GM19239 (cell line): ENCODE data around the gene PKP2.
"Not testable (repeated sequence)": the region's sequence is repeated elsewhere in the genome, so short reads cannot be mapped to it uniquely, and the experiment has no call there.

Experiments
- DNase-seq: peaks from one replicate; pipeline ENCODE4 v3.0.0; 2011; ENCODE audit warnings: low spot score; ENCODE audit not compliant: insufficient read length
- FAIRE-seq: peaks from 2 replicates; lab custom pipeline; 2011; peaks lifted over from hg19 to GRCh38; lab: Jason Lieb, UNC

The PKP2 gene

GRCh38 chr12:32872416-32872815, 24.2 kb downstream of the PKP2 start:
- FAIRE-seq: not testable (repeated sequence)

GRCh38 chr12:32870716-32871115, 25.9 kb downstream of the PKP2 start:
- DNase-seq (no peak), FAIRE-seq (no peak)

More at GRCh38 chr12:32872416-32872815, 24.2 kb downstream of the PKP2 start:
- not testable (repeated sequence) for DNase-seq

- FAIRE-seq (no peak), DNase-seq (no peak)
Observed at GRCh38 chr12:32868885-32869284, 27.7 kb downstream of the PKP2 start.

DNA sequence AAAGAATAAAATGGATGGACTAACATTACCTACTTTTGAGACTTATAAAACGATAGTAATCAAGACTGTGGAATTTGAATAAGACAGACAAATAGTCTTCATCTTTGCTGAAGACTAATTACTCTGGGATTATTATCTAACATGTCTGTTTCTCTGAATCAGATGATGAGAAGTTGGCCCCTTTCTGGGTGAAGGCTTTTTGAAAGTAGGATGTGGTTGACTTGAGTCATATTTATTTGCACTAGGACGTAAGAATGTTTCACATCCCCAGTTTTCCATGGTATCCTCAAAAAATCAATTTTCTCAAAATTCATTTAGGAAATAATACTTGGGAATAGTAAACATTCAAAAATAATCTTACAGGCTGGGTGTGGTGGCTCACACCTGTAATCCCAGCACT, 31.8 kb downstream of the PKP2 start:
- no peak for DNase-seq
- FAIRE-seq: no peak

GRCh38 chr12:32863128-32863527, 33.4 kb downstream of the PKP2 start:
- no peak for DNase-seq
- FAIRE-seq: no peak

GRCh38 chr12:32861658-32862057, 34.9 kb downstream of the PKP2 start:
- not testable (repeated sequence) for FAIRE-seq

DNA sequence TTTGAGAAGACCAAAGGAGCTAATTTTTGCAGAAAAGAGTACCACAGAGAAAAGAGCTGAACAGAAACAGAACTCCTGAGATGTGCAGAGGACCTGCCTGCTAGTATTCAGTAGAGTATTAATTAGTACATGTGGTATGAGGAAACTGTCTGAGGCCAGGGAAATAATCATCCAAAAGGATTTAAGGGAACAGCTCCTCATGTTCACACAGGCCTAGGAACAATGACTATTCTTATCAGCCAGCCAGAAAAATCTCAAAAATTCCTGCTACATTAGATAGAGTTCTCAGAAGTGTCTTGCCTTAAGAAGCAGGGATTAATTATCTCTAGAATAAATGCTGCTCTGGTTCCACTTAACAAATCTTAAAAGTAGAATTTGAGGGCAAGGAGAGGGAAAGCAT, 36.4 kb downstream of the PKP2 start:
- DNase-seq: no peak
- FAIRE-seq: no peak

More at GRCh38 chr12:32861658-32862057, 34.9 kb downstream of the PKP2 start:
- DNase-seq: not testable (repeated sequence)

GRCh38 chr12:32859389-32859788, 37.2 kb downstream of the PKP2 start:
- DNase-seq (no peak), FAIRE-seq (no peak)

GRCh38 chr12:32854716-32855115, 41.9 kb downstream of the PKP2 start:
- no peak for FAIRE-seq

DNA sequence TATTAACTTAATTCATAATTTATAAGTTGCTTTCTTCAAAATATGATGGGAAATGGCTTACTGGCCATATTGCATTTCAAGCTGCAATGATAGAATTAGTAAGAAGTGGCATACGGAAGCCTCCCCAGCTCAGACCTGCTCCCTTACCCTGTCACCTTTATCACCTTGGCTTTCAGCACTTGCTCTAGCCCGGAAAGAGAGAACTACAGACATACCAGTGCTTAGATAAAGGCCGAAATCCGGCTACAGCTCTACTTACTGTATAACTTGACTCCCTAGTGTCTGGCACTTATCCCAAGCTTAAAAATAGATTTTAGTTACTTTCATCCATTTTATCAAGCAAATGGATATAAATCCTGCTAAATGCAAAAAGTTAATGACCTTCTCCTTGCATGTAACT, 42.5 kb downstream of the PKP2 start:
- DNase-seq (no peak), FAIRE-seq (no peak)

More at GRCh38 chr12:32854716-32855115, 41.9 kb downstream of the PKP2 start:
- no peak for DNase-seq

- FAIRE-seq (no peak), DNase-seq (no peak)
Observed at GRCh38 chr12:32847287-32847686, 49.3 kb downstream of the PKP2 start.

- DNase-seq: no peak
- no peak for FAIRE-seq
Observed at GRCh38 chr12:32846053-32846452, 50.5 kb downstream of the PKP2 start.

- FAIRE-seq: no peak
Observed at GRCh38 chr12:32843528-32844095, 53.0 kb downstream of the PKP2 start.

DNA sequence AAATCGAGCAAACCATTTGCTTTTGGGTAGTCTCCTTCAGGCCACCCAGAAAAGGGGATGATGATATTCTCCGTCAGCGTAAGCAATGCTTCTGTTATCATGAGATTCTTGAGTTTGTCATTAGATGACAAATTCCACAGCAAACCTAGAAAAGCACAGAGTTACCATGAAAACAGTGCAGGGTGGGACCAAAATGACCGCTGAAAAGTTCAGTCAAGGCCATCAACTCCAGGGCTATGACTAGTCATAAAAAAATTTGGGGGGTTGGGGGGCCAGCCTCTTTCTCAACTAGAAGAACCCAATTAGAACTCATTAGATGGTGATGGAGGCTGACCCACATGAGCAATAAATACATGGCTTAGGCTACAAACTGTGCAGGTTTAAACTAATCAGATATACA, 55.5 kb downstream of the PKP2 start:
- FAIRE-seq (no peak), DNase-seq (no peak)

More at GRCh38 chr12:32843528-32844095, 53.0 kb downstream of the PKP2 start:
- no peak for DNase-seq

- FAIRE-seq (no peak), DNase-seq (no peak)
Observed at GRCh38 chr12:32839828-32840227, 56.7 kb downstream of the PKP2 start.

GRCh38 chr12:32837974-32838373, 58.6 kb downstream of the PKP2 start:
- no peak for DNase-seq
- no peak for FAIRE-seq

- FAIRE-seq: no peak
- no peak for DNase-seq
Observed at GRCh38 chr12:32836710-32837109, 59.9 kb downstream of the PKP2 start.

DNA sequence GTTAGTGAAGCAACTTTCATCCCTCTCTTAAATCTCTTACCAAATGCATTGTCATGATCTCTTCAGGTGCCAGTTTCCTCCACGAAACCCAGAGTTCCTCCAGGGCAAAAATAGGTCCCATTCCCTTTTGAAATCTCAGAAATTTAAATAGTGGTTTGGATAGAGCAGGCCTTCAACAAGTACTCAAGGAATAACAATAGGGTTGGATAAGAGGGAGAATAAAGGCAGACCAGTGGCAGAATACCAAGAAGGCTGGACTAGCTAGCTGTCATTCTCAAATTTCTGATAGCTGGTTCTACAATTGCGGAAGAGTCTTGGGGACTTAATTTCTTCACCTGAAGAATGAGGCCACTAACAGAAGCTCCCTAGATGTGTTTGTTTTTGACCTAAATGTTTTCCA, 62.5 kb downstream of the PKP2 start:
- DNase-seq (no peak), FAIRE-seq (no peak)

DNA sequence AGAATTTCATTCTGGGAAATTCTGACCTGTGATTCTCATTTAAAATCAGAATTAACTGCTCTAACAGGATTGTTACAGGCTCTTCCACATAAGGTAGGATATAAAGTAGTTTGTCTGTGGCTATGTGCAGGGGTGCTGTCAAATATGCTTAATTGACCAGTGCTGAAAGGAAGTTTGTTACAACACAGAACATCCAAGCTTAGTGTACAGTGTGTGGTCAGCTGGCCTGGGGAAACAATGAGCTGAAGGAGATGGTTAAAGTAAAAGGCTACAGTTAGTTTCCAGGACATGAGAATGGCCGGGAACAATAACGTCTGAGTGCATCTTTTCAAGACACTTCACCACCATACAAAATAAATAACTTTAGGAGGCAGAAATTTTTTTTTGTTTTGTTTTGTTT, 68.0 kb downstream of the PKP2 start:
- FAIRE-seq: no peak

GRCh38 chr12:32828120-32828519, 68.5 kb downstream of the PKP2 start:
- no peak for FAIRE-seq
- DNase-seq: no peak

More for the DNA sequence above, 68.0 kb downstream of the PKP2 start:
- DNase-seq: no peak

DNA sequence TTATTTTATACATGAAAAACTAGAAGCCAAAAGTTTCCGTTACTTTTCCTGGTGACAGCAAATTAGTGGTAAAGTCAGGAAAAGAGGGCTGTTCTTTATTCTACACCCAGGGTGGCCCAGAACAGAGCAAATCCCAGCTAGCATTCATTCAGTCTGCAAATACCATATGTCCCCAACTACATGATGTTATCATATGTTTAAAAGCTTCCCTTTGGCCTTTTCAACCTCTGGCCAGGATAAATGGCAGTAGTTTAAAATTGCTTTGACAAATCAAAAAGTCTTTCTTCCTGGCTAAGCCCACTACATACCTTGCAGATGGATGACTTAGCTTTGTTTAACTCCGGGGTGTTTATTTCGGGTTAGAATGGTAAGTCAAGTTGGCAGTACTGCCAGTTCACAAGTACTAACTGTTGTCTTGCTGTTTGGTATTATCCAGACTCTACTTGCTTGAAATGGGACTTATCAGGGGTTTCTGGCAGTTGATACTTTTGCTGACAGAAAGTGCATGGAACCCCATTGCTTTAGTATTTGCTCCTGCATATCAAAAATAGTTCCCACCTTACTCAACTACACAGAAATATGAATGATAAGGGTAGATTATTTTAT, 69.7 kb downstream of the PKP2 start:
- DNase-seq: no peak
- FAIRE-seq: no peak

- FAIRE-seq: no peak
Observed at GRCh38 chr12:32824596-32824995, 72.0 kb downstream of the PKP2 start.

More at GRCh38 chr12:32824596-32824995, 72.0 kb downstream of the PKP2 start:
- no peak for DNase-seq
